OCI-LY7 (cell line): Measurements from ENCODE around the gene MMP20. TPM values are rescaled to one million over a fixed set of nuclear protein-coding genes. Genes with fewer than 3 reads are reported as not detected.

Experiments
- Bru-seq: library from RNA; stranded (reverse); fragments of 400-500 nt; gene quantifications from one replicate; lab custom pipeline; 2021; lab: Mats Ljungman, UMichigan
- BruChase-seq, 2 experiments: library from RNA; stranded (reverse); fragments of 400-500 nt; gene quantifications; one replicate each; lab custom pipeline; 2021; lab: Mats Ljungman, UMichigan
- BruUV-seq: library from RNA; stranded (reverse); fragments of 400-500 nt; replicated peaks from 2 replicates; lab custom pipeline; 2021; lab: Mats Ljungman, UMichigan
- CTCF ChIA-PET: fragments of 300-600 bp; sonication (Branson Sonifier 250); formaldehyde crosslinking; loops from one replicate; lab custom pipeline; 2022; ENCODE audit warnings: antibody characterized with exemption; ENCODE audit not compliant: unreplicated experiment; lab: Charles Lee
- POLR2A ChIA-PET: fragments of 300-600 bp; sonication (Branson Sonifier 250); formaldehyde crosslinking; loops from one replicate; lab custom pipeline; 2022; ENCODE audit warnings: antibody characterized with exemption; lab: Charles Lee
- DNase-seq: peaks from one replicate; pipeline ENCODE4 v3.0.0-alpha.2; 2015; ENCODE audit warnings: low spot score
- H2AFZ ChIP-seq: fragments of 200-600 bp; sonication (generic), shearing (Covaris generic); 2 replicates; pipeline ENCODE4 v1.6.1; 2014; ENCODE audit warnings: mild to moderate bottlenecking, antibody characterized with exemption, low read length, moderate library complexity
- H3K27ac ChIP-seq: fragments of 200-600 bp; sonication (generic); 2 replicates; pipeline ENCODE4 v1.5.1; 2014; ENCODE audit warnings: mixed run types, low read depth, mild to moderate bottlenecking, moderate library complexity, low read length, inconsistent platforms; ENCODE audit not compliant: poor library complexity, severe bottlenecking
- H3K36me3 ChIP-seq: fragments of 200-600 bp; sonication (generic); 2 replicates; pipeline ENCODE4 v1.6.1; 2014; ENCODE audit warnings: mild to moderate bottlenecking, antibody characterized with exemption, low read length, moderate library complexity, mixed read lengths; ENCODE audit not compliant: insufficient read depth
- H3K4me1 ChIP-seq: fragments of 200-600 bp; sonication (generic); 2 replicates; pipeline ENCODE4 v1.5.1; 2014; ENCODE audit warnings: mild to moderate bottlenecking, low read length; ENCODE audit not compliant: insufficient read depth, poor library complexity, severe bottlenecking
- H3K4me2 ChIP-seq: fragments of 200-600 bp; sonication (generic); 2 replicates; pipeline ENCODE4 v1.6.1; 2014; ENCODE audit warnings: mild to moderate bottlenecking, low read length
- H3K4me3 ChIP-seq: fragments of 200-600 bp; sonication (generic); 2 replicates; pipeline ENCODE4 v1.5.1; 2014; ENCODE audit warnings: mild to moderate bottlenecking, low read depth, low read length; ENCODE audit not compliant: poor library complexity, severe bottlenecking
- H3K79me2 ChIP-seq: fragments of 200-600 bp; sonication (generic); 2 replicates; pipeline ENCODE4 v1.6.1; 2016; ENCODE audit warnings: low read depth, mild to moderate bottlenecking, low read length, moderate library complexity, mixed read lengths; ENCODE audit not compliant: insufficient read depth
- H3K9me2 ChIP-seq: fragments of 200-600 bp; sonication (generic); 2 replicates; pipeline ENCODE4 v1.6.1; 2016; ENCODE audit warnings: mild to moderate bottlenecking, low read length, mixed read lengths; ENCODE audit not compliant: insufficient read depth
- H3K9me3 ChIP-seq: fragments of 200-600 bp; sonication (generic); 2 replicates; pipeline ENCODE4 v1.6.1; 2014; ENCODE audit warnings: mild to moderate bottlenecking, mixed run types, low read length, mixed read lengths
- H4K20me1 ChIP-seq: fragments of 200-600 bp; sonication (generic); 2 replicates; pipeline ENCODE4 v1.6.1; 2014; ENCODE audit warnings: mild to moderate bottlenecking, antibody characterized with exemption, low read length, moderate library complexity, mixed read lengths; ENCODE audit not compliant: insufficient read depth
- EZH2phosphoT487 ChIP-seq: fragments of 200-600 bp; sonication (generic); IDR thresholded peaks from 2 replicates; pipeline ENCODE4 v1.6.1; 2018; ENCODE audit warnings: low read depth, borderline replicate concordance, mild to moderate bottlenecking, mixed run types, antibody characterized with exemption, low read length, moderate library complexity, mixed read lengths
- intact Hi-C: fragments of 100-400 bp; cut with micrococcal nuclease; formaldehyde crosslinking; loops from one replicate; pipeline ENCODE4 v1.10.0; 2022; ENCODE audit not compliant: unreplicated experiment
- long read RNA-seq: library from polyadenylated mRNA; stranded (forward); transcript quantifications from one replicate; pipeline ENCODE4 v2.0.0, GENCODE V29; 2022
- total RNA-seq, 2 experiments: library from RNA; depleted of rRNA in 1 of 2; stranded (reverse); fragments of >200 nt in 1 of 2; shearing (Covaris generic) in 1 of 2; gene quantifications; 2 replicates each; pipeline ENCODE4 v1.2.3, GENCODE V29; 2014 to 2022
- TF ChIP-seq, protein P1 (sequence below): fragments of 200-600 bp; sonication (generic); conservative IDR thresholded peaks from 2 replicates; pipeline ENCODE4 v1.5.1; 2014; ENCODE audit warnings: mild to moderate bottlenecking, antibody characterized with exemption, low read length, moderate library complexity, mixed read lengths

Gene MMP20, protein sequence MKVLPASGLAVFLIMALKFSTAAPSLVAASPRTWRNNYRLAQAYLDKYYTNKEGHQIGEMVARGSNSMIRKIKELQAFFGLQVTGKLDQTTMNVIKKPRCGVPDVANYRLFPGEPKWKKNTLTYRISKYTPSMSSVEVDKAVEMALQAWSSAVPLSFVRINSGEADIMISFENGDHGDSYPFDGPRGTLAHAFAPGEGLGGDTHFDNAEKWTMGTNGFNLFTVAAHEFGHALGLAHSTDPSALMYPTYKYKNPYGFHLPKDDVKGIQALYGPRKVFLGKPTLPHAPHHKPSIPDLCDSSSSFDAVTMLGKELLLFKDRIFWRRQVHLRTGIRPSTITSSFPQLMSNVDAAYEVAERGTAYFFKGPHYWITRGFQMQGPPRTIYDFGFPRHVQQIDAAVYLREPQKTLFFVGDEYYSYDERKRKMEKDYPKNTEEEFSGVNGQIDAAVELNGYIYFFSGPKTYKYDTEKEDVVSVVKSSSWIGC
- not detected in 2 replicates for total RNA-seq (2014; rRNA removed; shearing (Covaris generic))
- not detected in 2 replicates for total RNA-seq (2022)
- Bru-seq, nascent RNA: percentile 6 among the genes with signal in this experiment
- not detected for BruChase-seq, experiment 1, labeled RNA remaining after a 6-hour chase
- BruChase-seq, experiment 2, labeled RNA remaining after a 2-hour chase: percentile 3 among the genes with signal in this experiment
- long read RNA-seq: 0 reads

DNA sequence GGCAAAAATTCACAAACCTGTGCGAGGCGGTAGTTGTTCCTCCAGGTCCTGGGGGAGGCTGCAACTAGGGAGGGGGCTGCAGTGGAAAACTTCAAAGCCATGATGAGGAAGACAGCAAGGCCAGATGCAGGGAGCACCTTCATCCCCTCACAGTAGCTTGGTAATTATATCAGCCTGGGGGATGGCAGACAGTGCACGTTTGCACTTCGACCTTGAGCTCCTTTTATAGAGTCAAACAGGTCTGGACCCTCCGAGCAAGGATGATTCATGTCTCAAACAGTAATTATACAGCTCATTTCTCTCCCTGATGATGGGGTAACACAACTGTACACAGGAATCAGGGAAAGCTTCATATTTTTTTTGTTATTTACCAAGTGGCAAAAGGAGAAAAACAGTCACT is at the start of gene MMP20:
Gene MMP20, minus strand, starts transcription at position 156 of the 400 bp plus-strand sequence. Its CDS starts 13 bp downstream, at position 143.
- CTCF ChIA-PET: no interaction called here
- TF ChIP-seq EZH2phosphoT487: no peak
- TF ChIP-seq, protein P1, sequence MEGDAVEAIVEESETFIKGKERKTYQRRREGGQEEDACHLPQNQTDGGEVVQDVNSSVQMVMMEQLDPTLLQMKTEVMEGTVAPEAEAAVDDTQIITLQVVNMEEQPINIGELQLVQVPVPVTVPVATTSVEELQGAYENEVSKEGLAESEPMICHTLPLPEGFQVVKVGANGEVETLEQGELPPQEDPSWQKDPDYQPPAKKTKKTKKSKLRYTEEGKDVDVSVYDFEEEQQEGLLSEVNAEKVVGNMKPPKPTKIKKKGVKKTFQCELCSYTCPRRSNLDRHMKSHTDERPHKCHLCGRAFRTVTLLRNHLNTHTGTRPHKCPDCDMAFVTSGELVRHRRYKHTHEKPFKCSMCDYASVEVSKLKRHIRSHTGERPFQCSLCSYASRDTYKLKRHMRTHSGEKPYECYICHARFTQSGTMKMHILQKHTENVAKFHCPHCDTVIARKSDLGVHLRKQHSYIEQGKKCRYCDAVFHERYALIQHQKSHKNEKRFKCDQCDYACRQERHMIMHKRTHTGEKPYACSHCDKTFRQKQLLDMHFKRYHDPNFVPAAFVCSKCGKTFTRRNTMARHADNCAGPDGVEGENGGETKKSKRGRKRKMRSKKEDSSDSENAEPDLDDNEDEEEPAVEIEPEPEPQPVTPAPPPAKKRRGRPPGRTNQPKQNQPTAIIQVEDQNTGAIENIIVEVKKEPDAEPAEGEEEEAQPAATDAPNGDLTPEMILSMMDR: no peak

DNA sequence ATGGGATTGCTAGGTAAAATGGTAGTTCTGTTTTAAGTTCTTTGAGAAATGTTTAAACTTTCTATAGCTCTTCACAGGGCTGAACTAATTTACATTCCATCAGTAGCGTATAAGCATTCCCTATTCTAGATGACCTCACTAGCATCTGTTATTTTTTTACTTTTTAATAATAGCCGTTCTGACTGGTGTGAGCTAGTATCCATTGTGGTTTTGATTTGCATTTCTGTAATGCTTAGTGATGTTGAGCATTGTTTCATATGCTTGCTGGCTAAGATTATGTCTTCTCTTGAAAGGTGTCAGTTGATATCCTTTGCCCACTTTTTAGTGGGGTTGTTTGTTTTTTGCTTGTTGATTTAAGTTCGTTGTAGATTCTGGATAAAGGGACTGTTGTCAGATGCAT is 44.5 kb upstream of the MMP20 start:
- Histone ChIP-seq H3K9me2 (no peaks in the 10 kb centered on the region), H3K79me2 (no peaks in the 10 kb centered on the region), H3K4me1 (no peaks in the 10 kb centered on the region), H3K4me2 (no peak overlapping the region), H3K9me3 (no peaks in the 10 kb centered on the region), H3K27ac (no peak overlapping the region), H3K36me3 (no peaks in the 10 kb centered on the region), H2AFZ (no peak overlapping the region), H3K4me3 (no peak overlapping the region), H4K20me1 (no peaks in the 10 kb centered on the region)
- ChIA-PET POLR2A (interaction anchor here (0.6 to 0.7 kb wide), 2 partner anchors 15 to 178 kb away, joined by 3 read pairs; no protein-coding TSS in a partner anchor), CTCF (no interaction called here)
- DNase-seq: no peak
- no TSS peak for BruUV-seq
- intact Hi-C loops: loop anchor here (5.0 kb wide), 2 partner anchors 172 to 382 kb away; no protein-coding TSS in a partner anchor
- TF ChIP-seq EZH2phosphoT487: no peak
- TF ChIP-seq, protein P1: no peak

More for the DNA sequence above, at the start of gene MMP20:
- intact Hi-C loops: no loop called here
- no peaks in the 10 kb centered on the region for H3K4me1 ChIP-seq
- no peak within 1 kb of the TSS for H3K27ac ChIP-seq
- no peaks in the 10 kb centered on the region for H3K9me2 ChIP-seq
- no peaks in the 10 kb centered on the region for H3K9me3 ChIP-seq
- DNase-seq: no peak
- no peaks in the 10 kb centered on the region for H3K36me3 ChIP-seq
- H3K79me2 ChIP-seq: no peaks in the 10 kb centered on the region
- H3K4me3 ChIP-seq: no peak within 1 kb of the TSS
- no peaks in the 10 kb centered on the region for H4K20me1 ChIP-seq
- H3K4me2 ChIP-seq: no peak within 1 kb of the TSS
- BruUV-seq: no TSS peak
- POLR2A ChIA-PET: interaction anchor here (1.2 kb wide), 1 partner anchor 87 kb away, joined by 3 read pairs; no protein-coding TSS in a partner anchor
- no peak within 1 kb of the TSS for H2AFZ ChIP-seq
